HepG2 (cell line): Measurements from ENCODE around the gene TRIM31. TPM values are rescaled to one million over a fixed set of nuclear protein-coding genes. Genes with fewer than 3 reads are reported as not detected.

Source experiments
- EED ChIP-seq: sonication (generic); formaldehyde crosslinking; IDR thresholded peaks from 2 replicates; pipeline ENCODE4 v1.5.0; 2020; ENCODE audit warnings: mild to moderate bottlenecking, missing genetic modification reagents
- ELK4 ChIP-seq: sonication (generic); formaldehyde crosslinking; IDR thresholded peaks from 2 replicates; pipeline ENCODE4 v1.9.0; 2021; ENCODE audit warnings: missing genetic modification reagents, borderline replicate concordance
- FOXP1 ChIP-seq, 2 experiments: fragments of 450-650 bp in 1 of 2; IDR thresholded peaks; 2 replicates each; pipeline ENCODE4 v1.6.1; 2017 to 2018; ENCODE audit warnings: antibody characterized with exemption in 1 of 2
- GABPB1 ChIP-seq: IDR thresholded peaks from 2 replicates; pipeline ENCODE4 v1.6.1; 2016; ENCODE audit warnings: mild to moderate bottlenecking, missing genetic modification reagents, moderate library complexity, missing compliant biosample characterization
- MIER2 ChIP-seq: IDR thresholded peaks from 2 replicates; pipeline ENCODE4 v1.6.1; 2016; ENCODE audit warnings: missing biosample characterization, missing genetic modification reagents
- MIXL1 ChIP-seq: IDR thresholded peaks from 2 replicates; pipeline ENCODE4 v1.6.1; 2016
- MZF1 ChIP-seq: sonication (generic); formaldehyde crosslinking; IDR thresholded peaks from 2 replicates; pipeline ENCODE4 v1.8.1; 2023; ENCODE audit warnings: mild to moderate bottlenecking, missing genetic modification reagents, borderline replicate concordance
- NCOA5 ChIP-seq: sonication (generic); formaldehyde crosslinking; IDR thresholded peaks from 2 replicates; pipeline ENCODE4 v1.4.0; 2020; ENCODE audit warnings: missing genetic modification reagents
- NFAT5 ChIP-seq: sonication (generic); formaldehyde crosslinking; IDR thresholded peaks from 2 replicates; pipeline ENCODE4 v1.4.0; 2020; ENCODE audit warnings: missing genetic modification reagents
- PHF20 ChIP-seq: sonication (generic); formaldehyde crosslinking; IDR thresholded peaks from 2 replicates; pipeline ENCODE4 v1.5.0; 2020; ENCODE audit warnings: mild to moderate bottlenecking, missing genetic modification reagents
- PHF8 ChIP-seq: sonication (generic); formaldehyde crosslinking; IDR thresholded peaks from 2 replicates; pipeline ENCODE4 v1.5.0; 2020; ENCODE audit warnings: missing genetic modification reagents
- RORA ChIP-seq: sonication (generic); formaldehyde crosslinking; IDR thresholded peaks from 2 replicates; pipeline ENCODE4 v1.5.0; 2020; ENCODE audit warnings: mild to moderate bottlenecking, missing genetic modification reagents, moderate library complexity
- SALL2 ChIP-seq: sonication (generic); formaldehyde crosslinking; IDR thresholded peaks from 2 replicates; pipeline ENCODE4 v1.8.1; 2023; ENCODE audit warnings: mild to moderate bottlenecking, missing genetic modification reagents, inconsistent platforms
- SIX4 ChIP-seq: sonication (generic); formaldehyde crosslinking; IDR thresholded peaks from 2 replicates; pipeline ENCODE4 v1.4.0; 2020; ENCODE audit warnings: missing genetic modification reagents
- SP140L ChIP-seq: sonication (generic); formaldehyde crosslinking; IDR thresholded peaks from 2 replicates; pipeline ENCODE4 v1.4.0; 2020; ENCODE audit warnings: missing genetic modification reagents, borderline replicate concordance
- SP2 ChIP-seq: sonication (generic); formaldehyde crosslinking; IDR thresholded peaks from 2 replicates; pipeline ENCODE4 v1.5.1; 2020; ENCODE audit warnings: mild to moderate bottlenecking, missing genetic modification reagents
- ZBTB7A ChIP-seq: sonication (generic); formaldehyde crosslinking; IDR thresholded peaks from 2 replicates; pipeline ENCODE4 v1.8.0; 2022; ENCODE audit warnings: mild to moderate bottlenecking, missing genetic modification reagents
- ZIK1 ChIP-seq: sonication (generic); formaldehyde crosslinking; IDR thresholded peaks from 2 replicates; pipeline ENCODE4 v1.5.0; 2020; ENCODE audit warnings: mild to moderate bottlenecking, low read depth, missing genetic modification reagents, borderline replicate concordance
- ZNF274 ChIP-seq: sonication (generic); formaldehyde crosslinking; IDR thresholded peaks from 2 replicates; pipeline ENCODE4 v1.5.1; 2020; ENCODE audit warnings: mild to moderate bottlenecking, missing genetic modification reagents
- ZNF614 ChIP-seq: IDR thresholded peaks from 2 replicates; pipeline ENCODE4 v1.6.1; 2018; ENCODE audit warnings: missing biosample characterization, missing genetic modification reagents, inconsistent platforms, borderline replicate concordance
- ZNF710 ChIP-seq: sonication (generic); formaldehyde crosslinking; IDR thresholded peaks from 2 replicates; pipeline ENCODE4 v1.5.0; 2020; ENCODE audit warnings: mild to moderate bottlenecking, missing genetic modification reagents, borderline replicate concordance
- ZNF883 ChIP-seq: sonication (generic); formaldehyde crosslinking; IDR thresholded peaks from 2 replicates; pipeline ENCODE4 v1.5.1; 2020; ENCODE audit warnings: mild to moderate bottlenecking, missing genetic modification reagents; ENCODE audit errors: not compliant biosample characterization
- polyA plus RNA-seq, 8 experiments: library from polyadenylated mRNA; depleted of rRNA in 3 of 8; stranded (reverse) in 7 of 8; unstranded in 1 of 8; fragments of >200 nt; fragmentation: Illumina TruSeq in 4 of 8; extraction: Trizol in 4 of 8; gene quantifications; 2 replicates each; pipeline versions ENCODE4 v1.2.1 to v1.2.3, GENCODE V29; 2011 to 2016; ENCODE audit warnings: low read depth in 4 of 8, missing spikeins in 1 of 8, mixed read lengths in 1 of 8; ENCODE audit not compliant: insufficient read depth in 1 of 8
- total RNA-seq, 5 experiments: library from RNA; depleted of rRNA; stranded (reverse); fragments of >200 nt; fragmentation: Illumina TruSeq; extraction: Trizol; gene quantifications; 2 replicates each; pipeline ENCODE4 v1.2.3, GENCODE V29; 2016; ENCODE audit warnings: low read depth in 1 of 5

Gene TRIM31
- total and polyA plus RNA-seq, 2 of the 13 experiments (the other 11 are each of a cell fraction or from before 2014, with no cell fraction given): 0.13 to 0.51 TPM

GRCh38 chr6:30061092-30061857, 51.6 kb downstream of the TRIM31 start, which contains the start of gene POLR1H (continued):
- TF ChIP-seq PHF8 (CRISPR knock-in tag): peak; percentile 88
- TF ChIP-seq ZNF710 (CRISPR knock-in tag): 0 out of 2 replicates have a peak, but pooled peaks have one; percentile 49
- peak; percentile 73 for TF ChIP-seq SIX4
- no peak; the same call in 1 of the 2 replicates for TF ChIP-seq ZIK1 (CRISPR knock-in tag)
- TF ChIP-seq NCOA5: no peak
- peak; percentile 84 for TF ChIP-seq SALL2
- TF ChIP-seq RORA (CRISPR knock-in tag): no peak
- TF ChIP-seq MIXL1 (CRISPR knock-in tag): peak; percentile 100
- no peak for TF ChIP-seq FOXP1 (IDR thresholded peaks at IDR 0.05)
- TF ChIP-seq FOXP1 (CRISPR knock-in tag; IDR thresholded peaks at IDR 0.05): peak; percentile 28; the same call in 1 of the 2 replicates
- no peak for TF ChIP-seq ZNF883 (CRISPR knock-in tag)
- no peak for TF ChIP-seq MZF1
- TF ChIP-seq MIER2: peak; percentile 78; the same call in 1 of the 2 replicates
- no peak for TF ChIP-seq ZBTB7A
- TF ChIP-seq PHF20 (CRISPR knock-in tag): peak; percentile 99
- TF ChIP-seq ZNF274 (CRISPR knock-in tag): no peak
- 0 out of 2 replicates have a peak, but pooled peaks have one; percentile 83 for TF ChIP-seq SP140L
- peak; percentile 2 for TF ChIP-seq SP2
- peak; percentile 90 for TF ChIP-seq GABPB1 (CRISPR knock-in tag)
- 0 out of 2 replicates have a peak, but pooled peaks have one; percentile 67 for TF ChIP-seq ELK4 (CRISPR knock-in tag)
- peak; percentile 74; the same call in 1 of the 2 replicates for TF ChIP-seq ZNF614 (CRISPR knock-in tag)
- TF ChIP-seq NFAT5: peak; percentile 86; the same call in 1 of the 2 replicates
- no peak for TF ChIP-seq EED (CRISPR knock-in tag)
